ENCODE measurements around the gene TLE4. TPM values are rescaled to one million over a fixed set of nuclear protein-coding genes. Genes with fewer than 3 reads are reported as not detected.
A peak's percentile ranks its signal among the peaks of the same experiment; 100 is the strongest.
"Not testable (repeated sequence)": the region's sequence is repeated elsewhere in the genome, so short reads cannot be mapped to it uniquely, and the experiment has no call there.

The TLE4 gene
- total RNA-seq, 1 donor: 75.1 TPM

GRCh38 chr9:79598562-79599345 lies 27.0 kb downstream of the TLE4 start:
- no peak for DNase-seq (ENCODE audit: low read depth in 2 of 3, low spot score in 2 of 3)

GRCh38 chr9:79600466-79600865 lies 28.7 kb downstream of the TLE4 start:
- no peak for DNase-seq (ENCODE audit: low read depth in 2 of 3, low spot score in 2 of 3)

GRCh38 chr9:79603222-79603920 lies 31.6 kb downstream of the TLE4 start:
- DNase-seq (ENCODE audit: low read depth in 2 of 3, low spot score in 2 of 3): no peak

- DNase-seq (ENCODE audit: low read depth in 2 of 3, low spot score in 2 of 3): no peak
Observed at GRCh38 chr9:79604149-79604548, 32.4 kb downstream of the TLE4 start.

DNA sequence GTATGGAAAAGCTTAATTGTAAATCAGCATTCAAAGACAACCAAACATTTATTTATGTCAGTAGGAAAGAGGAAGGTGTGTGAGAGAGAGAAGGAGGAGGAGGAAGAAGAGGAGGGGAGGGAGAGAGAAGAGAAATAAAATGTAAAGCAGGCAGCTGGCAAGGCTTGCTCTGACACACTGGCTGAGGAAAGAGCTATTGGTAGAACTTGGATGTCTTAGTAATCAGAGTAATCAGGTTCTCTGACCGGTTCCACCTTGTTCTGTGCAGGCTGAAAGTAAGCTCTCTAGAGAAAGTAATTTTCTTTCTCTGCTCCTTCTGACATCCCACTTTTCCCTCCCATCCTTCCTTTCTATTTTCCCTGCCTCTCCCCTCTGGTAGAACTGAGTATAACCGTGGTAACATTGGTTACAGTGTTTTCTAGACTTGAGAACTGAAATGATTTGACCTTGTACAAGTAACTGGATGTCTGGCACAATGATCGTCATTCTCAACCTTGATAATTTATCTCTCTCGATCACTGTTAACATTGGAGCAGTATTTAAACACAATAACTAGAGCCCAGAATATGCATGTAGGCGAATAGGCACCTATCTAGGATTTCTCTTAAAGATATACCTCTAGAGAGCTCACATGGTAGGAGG lies 33.3 kb downstream of the TLE4 start:
- no peak for DNase-seq (ENCODE audit: low read depth in 2 of 3, low spot score in 2 of 3)

GRCh38 chr9:79606529-79606928 lies 34.8 kb downstream of the TLE4 start:
- not testable (repeated sequence) for DNase-seq (ENCODE audit: low read depth in 2 of 3, low spot score in 2 of 3)

- no peak for DNase-seq (ENCODE audit: low read depth in 2 of 3, low spot score in 2 of 3)
Observed at GRCh38 chr9:79609468-79610018, 37.8 kb downstream of the TLE4 start.

GRCh38 chr9:79610019-79610631 lies 38.4 kb downstream of the TLE4 start:
- no peak for DNase-seq (ENCODE audit: low read depth in 2 of 3, low spot score in 2 of 3)

GRCh38 chr9:79610791-79611614 lies 39.2 kb downstream of the TLE4 start:
- peak in 2 of 3 donors; percentile 72 to 90 for DNase-seq (ENCODE audit: low read depth in 2 of 3, low spot score in 2 of 3)

DNA sequence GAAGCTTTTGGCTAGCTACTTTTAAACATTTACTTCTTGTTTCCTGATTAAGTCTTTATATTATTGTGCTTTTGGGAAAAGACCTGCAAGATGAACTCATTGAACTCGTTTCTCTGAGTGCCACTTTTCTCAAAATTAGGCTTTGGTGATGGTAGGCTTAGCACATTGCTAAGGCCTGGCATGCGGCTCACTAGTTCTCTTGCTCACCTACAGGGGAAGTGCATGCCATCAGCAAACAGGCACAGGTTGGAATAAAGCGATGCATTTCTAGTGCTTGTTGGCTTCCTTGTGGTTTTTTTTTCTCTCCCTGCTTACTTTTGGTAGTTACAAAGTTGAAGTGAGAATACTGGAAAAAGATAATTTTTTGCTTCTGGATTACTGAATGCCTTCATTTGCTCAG lies 41.4 kb downstream of the TLE4 start:
- DNase-seq (ENCODE audit: low read depth in 2 of 3, low spot score in 2 of 3): peak in 1 of 3 donors; percentile 12

DNA sequence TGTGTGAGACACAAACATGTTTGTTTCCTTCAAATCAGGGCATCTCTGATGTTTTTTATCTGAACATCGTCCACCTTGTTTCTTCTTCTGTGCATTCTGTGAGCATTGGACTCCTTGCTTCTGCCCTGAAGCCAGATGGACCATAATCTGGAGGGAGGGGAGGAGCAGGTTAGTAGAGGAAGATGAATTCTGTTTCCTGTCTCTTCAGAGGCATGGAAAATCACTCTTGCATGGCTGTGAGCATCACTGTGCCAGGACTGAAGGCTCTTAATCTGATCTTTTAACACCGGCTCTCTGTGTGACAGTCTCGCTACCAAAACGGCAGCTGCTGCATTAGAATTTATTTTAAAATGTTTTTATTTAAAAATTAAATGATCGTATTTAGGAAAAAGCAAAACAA lies 43.3 kb downstream of the TLE4 start:
- no peak for DNase-seq (ENCODE audit: low read depth in 2 of 3, low spot score in 2 of 3)

- no peak for DNase-seq (ENCODE audit: low read depth in 2 of 3, low spot score in 2 of 3)
Observed at GRCh38 chr9:79616013-79616412, 44.2 kb downstream of the TLE4 start.

DNA sequence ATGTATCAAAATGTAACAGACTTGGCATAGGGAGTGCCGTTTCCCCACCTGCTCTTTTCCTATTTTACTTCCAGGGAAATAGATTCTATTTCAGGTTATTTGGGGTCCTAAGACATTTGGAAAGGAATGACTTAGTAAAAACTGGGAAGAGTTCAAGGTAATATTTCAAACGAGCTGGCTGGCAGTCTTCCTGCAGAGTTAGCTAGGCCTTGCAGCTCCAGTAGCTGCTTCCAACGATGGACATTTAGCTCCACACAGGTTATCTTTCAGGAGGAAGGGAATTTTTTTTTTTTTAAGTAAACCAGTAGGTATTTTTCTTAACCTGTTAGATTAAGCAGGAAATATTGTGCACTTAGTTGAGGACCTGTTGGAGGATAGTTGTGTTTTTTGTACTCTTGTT lies 45.2 kb downstream of the TLE4 start:
- no peak for DNase-seq (ENCODE audit: low read depth in 2 of 3, low spot score in 2 of 3)

GRCh38 chr9:79617395-79617794 lies 45.6 kb downstream of the TLE4 start:
- no peak for DNase-seq (ENCODE audit: low read depth in 2 of 3, low spot score in 2 of 3)

- no peak for DNase-seq (ENCODE audit: low read depth in 2 of 3, low spot score in 2 of 3)
Observed at GRCh38 chr9:79619930-79620329, 48.2 kb downstream of the TLE4 start.

DNA sequence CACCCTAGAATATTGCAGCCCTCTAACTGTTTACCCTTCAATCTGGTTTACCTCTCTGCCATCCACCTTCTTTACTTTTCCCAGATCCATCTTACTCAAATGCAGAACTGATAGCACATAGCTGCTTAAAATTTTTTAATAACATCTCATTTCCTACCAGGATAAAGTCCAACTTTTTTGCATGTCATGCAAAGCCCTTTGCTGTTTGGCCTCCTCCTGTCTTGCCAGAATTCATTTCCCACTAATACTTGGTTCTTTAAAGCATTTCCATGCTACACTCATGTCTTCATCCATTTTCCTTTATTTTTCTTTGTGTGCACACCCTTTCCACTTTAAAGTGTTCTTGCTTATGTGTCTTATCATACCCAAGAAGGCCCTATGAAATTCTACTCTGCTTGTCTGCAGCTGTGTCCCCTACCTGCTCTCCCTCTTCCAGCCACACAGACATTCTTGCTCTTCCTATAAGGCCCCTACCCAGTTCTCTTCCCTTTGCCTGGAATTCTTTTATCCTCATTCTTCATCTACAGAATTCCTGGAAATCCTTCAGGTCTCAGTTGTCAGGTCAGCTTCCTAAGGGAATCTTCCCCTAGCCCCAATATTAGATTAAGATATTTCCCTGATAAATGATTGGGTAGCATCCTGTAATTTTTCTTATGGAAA lies 50.3 kb downstream of the TLE4 start:
- no peak for DNase-seq (ENCODE audit: low read depth in 2 of 3, low spot score in 2 of 3)

DNA sequence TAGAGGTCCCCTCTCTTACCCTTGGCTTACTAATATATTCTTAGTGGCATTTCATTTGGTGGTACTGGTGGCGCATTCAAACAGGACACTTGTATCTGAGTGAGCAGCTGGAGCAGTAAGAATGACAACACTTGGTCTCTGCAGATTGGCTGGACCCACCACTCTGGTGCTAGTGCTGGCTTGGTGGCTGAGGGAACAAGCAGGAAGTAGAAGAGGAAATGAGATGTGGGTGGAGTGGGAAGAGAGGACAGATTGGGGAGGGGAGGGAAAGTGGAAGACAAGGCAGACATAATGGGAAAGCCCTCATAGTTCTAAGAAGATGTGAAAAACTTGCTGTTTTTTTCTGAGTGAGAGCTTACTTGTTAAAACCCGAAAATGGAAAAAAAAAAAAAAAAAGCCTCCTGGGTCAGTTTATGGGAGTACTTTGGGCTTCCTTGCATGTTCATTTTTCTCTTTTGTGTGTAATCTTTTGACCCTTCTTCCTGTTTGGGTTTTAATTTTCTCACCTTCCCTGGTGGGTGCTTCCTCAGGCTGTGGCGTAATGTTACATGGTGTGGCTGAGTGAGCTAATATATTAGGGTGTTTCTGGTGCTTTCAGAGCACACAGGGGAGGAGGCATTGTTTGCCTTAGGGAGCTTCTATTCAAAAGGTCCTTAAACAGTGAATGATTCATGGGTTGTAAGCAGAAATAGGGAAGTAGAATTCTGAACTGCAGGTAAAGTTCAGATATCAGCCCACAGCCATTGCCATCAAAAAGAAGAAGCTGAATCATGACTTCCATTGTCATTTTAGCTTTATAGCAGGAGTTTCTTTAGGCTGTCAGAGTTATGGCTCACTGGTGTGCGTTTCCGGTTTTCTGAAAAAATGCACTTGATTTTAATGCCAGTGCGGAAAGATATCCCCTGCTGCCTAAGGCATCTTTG lies 52.3 kb downstream of the TLE4 start:
- peak in 2 of 3 donors; percentile 81 to 85 for DNase-seq (ENCODE audit: low read depth in 2 of 3, low spot score in 2 of 3)

DNA sequence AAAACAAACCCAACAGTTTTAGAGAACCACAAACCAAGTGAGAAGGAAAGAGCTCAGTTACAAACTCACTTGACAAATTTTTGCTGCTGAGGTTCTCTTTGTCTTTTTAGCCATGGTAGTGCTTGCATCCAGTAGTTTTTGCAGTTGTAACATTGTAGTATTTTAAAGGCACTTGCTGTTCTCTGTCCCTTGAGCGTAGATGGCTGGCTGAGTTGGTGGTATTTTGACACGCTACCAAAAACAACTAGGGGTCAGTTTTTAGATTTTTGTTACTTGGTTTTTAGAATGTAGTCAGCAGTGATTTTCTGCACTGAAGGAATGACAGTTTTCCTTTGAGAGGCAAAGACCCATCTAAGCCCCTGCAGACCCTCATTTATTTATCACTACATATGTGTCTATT lies 58.0 kb downstream of the TLE4 start:
- no peak for DNase-seq (ENCODE audit: low read depth in 2 of 3, low spot score in 2 of 3)
